ENCODE data around the gene ZNF750. TPM values are rescaled to one million over a fixed set of nuclear protein-coding genes. Genes with fewer than 3 reads are reported as not detected.
A peak's percentile ranks its signal among the peaks of the same experiment; 100 is the strongest.

The ZNF750 gene
- polyA plus RNA-seq, 1 donor (not counting 4 experiments of a cell fraction or from before 2014, with no cell fraction given), result 5.5 TPM

GRCh38 chr17:82865774-82866395, 26.1 kb upstream of the ZNF750 start:
- Histone ChIP-seq H3K9ac (ENCODE audit: control insufficient read depth, extremely low read depth, insufficient read depth, low read length) (peak overlapping the region; percentile 13), H3K9me3 (ENCODE audit: control insufficient read depth, low read depth, low read length) (no peaks in the 10 kb centered on the region), H3K9me1 (ENCODE audit: control insufficient read depth, extremely low read depth, insufficient read depth, low read length) (no peaks in the 10 kb centered on the region), H3K79me2 (ENCODE audit: control insufficient read depth, insufficient read depth, low read length) (peaks cover 19% of the 10 kb centered on the region), H2AFZ (ENCODE audit: control insufficient read depth, low read length) (no peak overlapping the region), H3K4me1 (ENCODE audit: control insufficient read depth, extremely low read depth, insufficient read depth, low read length) (peaks cover 11% of the 10 kb centered on the region), H3K4me3 (ENCODE audit: control insufficient read depth in 2 of 3, extremely low read depth in 1 of 3, insufficient read depth in 2 of 3, low read depth in 1 of 3, low read length in 3 of 3) (no peak overlapping the region), H3K27me3 (ENCODE audit: control insufficient read depth, extremely low read depth, insufficient read depth, low read length) (no peaks in the 10 kb centered on the region), H3K27ac (ENCODE audit: control insufficient read depth, insufficient read depth, low read length) (no peak overlapping the region), H3K36me3 (ENCODE audit: control insufficient read depth in 2 of 2, extremely low read depth in 1 of 2, insufficient read depth in 2 of 2, low read length in 2 of 2) (peaks cover 0 to 4% of the 10 kb centered on the region in 2 experiments), H4K20me1 (ENCODE audit: control insufficient read depth, extremely low read depth, insufficient read depth, low read length) (no peaks in the 10 kb centered on the region), H3K4me2 (ENCODE audit: control insufficient read depth, extremely low read depth, insufficient read depth, low read depth, low read length) (no peak overlapping the region)
- FAIRE-seq (no peak), DNase-seq (ENCODE audit: low read depth, low spot score) (no peak)
- dilution Hi-C loops (cut with MboI; ENCODE audit: extremely low pct_ligation_motif_present, low sequenced_read_pairs), result no loop called here
- TF ChIP-seq EZH2 (IDR thresholded peaks at IDR 0.05; ENCODE audit: low read length), result no peak
- TF ChIP-seq, protein P1, sequence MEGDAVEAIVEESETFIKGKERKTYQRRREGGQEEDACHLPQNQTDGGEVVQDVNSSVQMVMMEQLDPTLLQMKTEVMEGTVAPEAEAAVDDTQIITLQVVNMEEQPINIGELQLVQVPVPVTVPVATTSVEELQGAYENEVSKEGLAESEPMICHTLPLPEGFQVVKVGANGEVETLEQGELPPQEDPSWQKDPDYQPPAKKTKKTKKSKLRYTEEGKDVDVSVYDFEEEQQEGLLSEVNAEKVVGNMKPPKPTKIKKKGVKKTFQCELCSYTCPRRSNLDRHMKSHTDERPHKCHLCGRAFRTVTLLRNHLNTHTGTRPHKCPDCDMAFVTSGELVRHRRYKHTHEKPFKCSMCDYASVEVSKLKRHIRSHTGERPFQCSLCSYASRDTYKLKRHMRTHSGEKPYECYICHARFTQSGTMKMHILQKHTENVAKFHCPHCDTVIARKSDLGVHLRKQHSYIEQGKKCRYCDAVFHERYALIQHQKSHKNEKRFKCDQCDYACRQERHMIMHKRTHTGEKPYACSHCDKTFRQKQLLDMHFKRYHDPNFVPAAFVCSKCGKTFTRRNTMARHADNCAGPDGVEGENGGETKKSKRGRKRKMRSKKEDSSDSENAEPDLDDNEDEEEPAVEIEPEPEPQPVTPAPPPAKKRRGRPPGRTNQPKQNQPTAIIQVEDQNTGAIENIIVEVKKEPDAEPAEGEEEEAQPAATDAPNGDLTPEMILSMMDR (optimal IDR thresholded peaks at IDR 0.05 in 1 of 3, IDR thresholded peaks at IDR 0.05 in 1 of 3, conservative IDR thresholded peaks at IDR 0.05 in 1 of 3; ENCODE audit: extremely low read depth in 1 of 3, insufficient read depth in 2 of 3, low read length in 3 of 3), result no peak

DNA sequence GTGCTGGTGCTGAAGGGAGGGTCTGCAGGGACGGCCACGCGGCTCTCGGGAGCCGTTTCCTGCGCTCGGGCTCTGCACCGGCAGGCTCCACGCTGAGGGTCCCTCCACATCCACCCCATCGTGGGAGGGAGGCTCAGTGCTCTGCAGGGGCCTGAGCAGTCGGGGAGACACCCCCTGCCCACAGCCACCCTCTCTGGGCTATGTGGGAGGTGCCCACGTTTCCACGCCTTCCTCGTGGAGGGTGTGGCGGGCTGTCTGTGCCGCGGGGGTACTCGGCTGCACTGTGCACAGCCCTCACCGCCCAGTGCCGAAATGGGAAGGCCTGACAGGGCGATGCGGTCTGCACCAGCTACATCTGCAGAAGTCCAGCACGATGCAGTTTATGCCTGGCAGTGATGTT, 25.5 kb upstream of the ZNF750 start:
- TF ChIP-seq EZH2 (IDR thresholded peaks at IDR 0.05; ENCODE audit: low read length), result no peak
- TF ChIP-seq, protein P1 (optimal IDR thresholded peaks at IDR 0.05 in 1 of 3, IDR thresholded peaks at IDR 0.05 in 1 of 3, conservative IDR thresholded peaks at IDR 0.05 in 1 of 3; ENCODE audit: extremely low read depth in 1 of 3, insufficient read depth in 2 of 3, low read length in 3 of 3), result no peak
- FAIRE-seq (no peak), DNase-seq (ENCODE audit: low read depth, low spot score) (no peak)
- Histone ChIP-seq H3K4me3 (ENCODE audit: control insufficient read depth in 2 of 3, extremely low read depth in 1 of 3, insufficient read depth in 2 of 3, low read depth in 1 of 3, low read length in 3 of 3) (no peak overlapping the region), H4K20me1 (ENCODE audit: control insufficient read depth, extremely low read depth, insufficient read depth, low read length) (no peaks in the 10 kb centered on the region), H2AFZ (ENCODE audit: control insufficient read depth, low read length) (no peak overlapping the region), H3K9me3 (ENCODE audit: control insufficient read depth, low read depth, low read length) (no peaks in the 10 kb centered on the region), H3K36me3 (ENCODE audit: control insufficient read depth in 2 of 2, extremely low read depth in 1 of 2, insufficient read depth in 2 of 2, low read length in 2 of 2) (peaks cover 0 to under 1% of the 10 kb centered on the region in 2 experiments), H3K4me1 (ENCODE audit: control insufficient read depth, extremely low read depth, insufficient read depth, low read length) (peaks cover 11% of the 10 kb centered on the region), H3K27ac (ENCODE audit: control insufficient read depth, insufficient read depth, low read length) (no peak overlapping the region), H3K27me3 (ENCODE audit: control insufficient read depth, extremely low read depth, insufficient read depth, low read length) (no peaks in the 10 kb centered on the region), H3K9ac (ENCODE audit: control insufficient read depth, extremely low read depth, insufficient read depth, low read length) (no peak overlapping the region), H3K79me2 (ENCODE audit: control insufficient read depth, insufficient read depth, low read length) (peaks cover 19% of the 10 kb centered on the region), H3K4me2 (ENCODE audit: control insufficient read depth, extremely low read depth, insufficient read depth, low read depth, low read length) (no peak overlapping the region), H3K9me1 (ENCODE audit: control insufficient read depth, extremely low read depth, insufficient read depth, low read length) (no peaks in the 10 kb centered on the region)
- dilution Hi-C loops (cut with MboI; ENCODE audit: extremely low pct_ligation_motif_present, low sequenced_read_pairs), result no loop called here

Measured in keratinocyte (primary cell).